Right cardiac atrium (tissue), 5 donors: ENCODE results near the gene ACBD5. TPM values are rescaled to one million over a fixed set of nuclear protein-coding genes. Genes with fewer than 3 reads are reported as not detected.
A peak's percentile ranks its signal among the peaks of the same experiment; 100 is the strongest.

Source experiments
- ATAC-seq, 2 donors: fragments of 200-7000 bp; cut with Tn5 transposase; one replicate each; pipeline versions ENCODE4 v1.8.0 to v1.9.1; 2020; ENCODE audit warnings: moderate library complexity in 2 of 2, mild to moderate bottlenecking in 1 of 2
- DNase-seq, 3 donors: peaks; one replicate each; pipeline ENCODE4 v3.0.0-alpha.2; 2020
- H3K27ac ChIP-seq: one replicate; pipeline ENCODE4 v1.5.1; 2013; ENCODE audit warnings: mild to moderate bottlenecking, low read length, control low read depth, moderate library complexity
- H3K27me3 ChIP-seq: one replicate; pipeline ENCODE4 v1.6.1; 2013; ENCODE audit not compliant: control insufficient read depth, insufficient read depth
- H3K4me1 ChIP-seq: one replicate; pipeline ENCODE4 v1.6.1; 2013; ENCODE audit warnings: low read length; ENCODE audit not compliant: control insufficient read depth, insufficient read depth
- H3K4me3 ChIP-seq: one replicate; pipeline ENCODE4 v1.5.1; 2013; ENCODE audit warnings: low read length, control low read depth
- H3K9me3 ChIP-seq: one replicate; pipeline ENCODE4 v1.6.1; 2013; ENCODE audit warnings: low read length; ENCODE audit not compliant: control insufficient read depth
- WGBS: extraction: QIAGEN DNeasy Blood & Tissue Kit; methylation state at CpG from one replicate; pipeline ENCODE4 v1.1.7; 2013; 5-methylcytosine and 5-hydroxymethylcytosine counted together
- intact Hi-C, 4 donors: fragments of 100-400 bp; cut with DNase I; formaldehyde crosslinking; loops; one replicate each; pipeline versions ENCODE4 v1.11.0 to v1.14.0; 2022 to 2023
- polyA plus RNA-seq: library from polyadenylated mRNA; stranded (reverse); fragments of 200-250 nt; gene quantifications from one replicate; pipeline ENCODE4 v1.2.3, GENCODE V29; 2013
- total RNA-seq, 4 donors: library from RNA; stranded (reverse); fragmentation: NEBNext Ultra II Directional; extraction: Animal tissue kit (Norgen Biotek cat#: 25700); gene quantifications; one replicate each; pipeline ENCODE4 v1.2.1, GENCODE V29; 2021
- donor health status: healthy with polysubstance abuse.
- donor health status: DM: no; HTN: yes; CAD: no.
- donor health status: DM: no; HTN: no; CAD: no.
- donor health status: DM: no; HTN: yes; CAD: no; lungs with severe emphysema.
- donor health status: DM: yes; HTN: yes; CAD: no.

The ACBD5 gene
- total and polyA plus RNA-seq, 5 donors, result 16.8 to 44.8 (median 36.9) TPM

DNA sequence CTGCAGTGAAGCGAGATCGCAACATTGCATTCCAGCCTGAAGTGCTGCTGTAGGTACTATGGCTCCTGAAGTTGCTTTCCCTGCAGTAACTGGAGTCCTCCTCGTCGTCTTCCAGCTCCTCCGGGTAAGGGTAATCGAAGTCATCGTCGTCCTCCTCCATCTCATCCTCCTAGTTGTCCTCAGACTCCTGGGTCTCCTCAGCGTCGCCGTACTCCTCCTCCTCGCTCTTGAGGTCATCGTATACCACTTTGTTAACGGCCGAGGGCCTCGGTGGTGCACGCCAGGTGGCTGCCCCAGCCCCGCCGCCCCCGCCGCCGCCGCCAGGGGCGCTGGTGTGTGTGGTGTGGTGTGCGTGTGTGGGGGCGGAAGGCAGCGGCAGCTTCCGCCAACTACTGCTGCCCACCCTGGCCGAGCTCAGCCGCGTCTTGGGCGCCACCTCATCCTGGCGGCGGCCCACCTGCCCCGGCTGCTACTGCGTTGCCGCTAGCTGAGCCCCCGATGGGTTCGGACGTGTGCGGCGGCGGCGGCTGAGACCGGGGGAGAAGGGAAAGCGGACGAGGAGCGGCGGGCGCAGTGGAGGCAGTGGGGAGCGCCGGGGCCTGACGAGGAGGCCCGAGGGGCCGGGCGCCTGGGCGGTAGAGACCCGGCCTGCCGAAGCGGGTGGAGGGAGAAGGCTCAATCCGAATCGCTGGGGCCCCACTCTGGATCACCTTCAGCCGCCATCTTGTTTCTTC, 11.8 kb upstream of the ACBD5 start:
- peak; percentile 96 to 99 for ATAC-seq
- H3K4me3 ChIP-seq, result peak overlapping the region; percentile 58
- H3K9me3 ChIP-seq, result no peaks in the 10 kb centered on the region
- peak; percentile 73 to 90 (median 89) for DNase-seq
- H3K4me1 ChIP-seq, result no peaks in the 10 kb centered on the region
- intact Hi-C loops, result no loop called here
- no peaks in the 10 kb centered on the region for H3K27me3 ChIP-seq
- WGBS, result 10% methylated on average over 63 of the region's 63 CpGs
- peak overlapping the region; percentile 40 for H3K27ac ChIP-seq

DNA sequence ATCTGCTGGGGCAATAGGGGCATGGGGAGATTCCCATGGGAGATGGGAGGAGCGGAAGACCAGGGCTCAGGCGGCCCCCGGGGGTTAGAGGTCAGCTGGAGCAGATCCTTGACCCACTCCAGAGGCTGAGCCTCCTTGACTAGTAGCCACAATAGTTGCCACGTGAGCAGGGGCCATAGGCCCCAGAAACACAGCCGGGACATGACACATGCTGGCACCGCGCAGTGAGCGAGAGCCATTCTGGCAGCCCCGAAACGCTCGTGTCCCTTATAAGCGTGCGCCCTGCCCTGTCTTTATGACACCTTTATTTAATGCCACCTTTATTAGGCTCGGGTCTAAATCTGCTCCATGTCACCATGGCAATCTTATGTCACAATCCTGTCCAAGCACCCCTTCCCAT, 11.0 kb upstream of the ACBD5 start:
- no peak overlapping the region for H3K27ac ChIP-seq
- WGBS, result 95% methylated on average over 14 of the region's 14 CpGs
- DNase-seq (no peak), ATAC-seq (no peak)
- H3K27me3 ChIP-seq, result no peaks in the 10 kb centered on the region
- no peak overlapping the region for H3K4me3 ChIP-seq
- intact Hi-C loops, result no loop called here
- no peaks in the 10 kb centered on the region for H3K4me1 ChIP-seq
- H3K9me3 ChIP-seq, result no peaks in the 10 kb centered on the region

DNA sequence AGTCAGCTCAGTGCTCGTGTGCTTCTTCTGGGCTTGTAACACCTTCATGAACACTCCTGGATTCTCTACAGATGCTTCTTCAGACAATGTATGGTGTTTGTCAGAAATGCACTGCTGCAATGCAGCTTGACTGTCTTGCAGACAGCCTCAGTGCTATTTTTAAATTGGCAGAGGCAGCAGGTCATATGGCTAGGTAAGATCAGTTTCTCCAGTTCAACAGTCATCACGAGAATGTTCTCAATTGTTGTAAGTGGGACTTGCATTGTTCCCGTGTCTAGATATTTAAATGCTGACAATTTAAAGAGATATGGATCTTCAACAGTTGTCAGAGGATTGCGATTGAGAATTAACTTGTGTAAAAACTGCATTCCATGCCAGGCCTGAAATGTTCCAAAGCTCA, 7.6 kb upstream of the ACBD5 start:
- Histone ChIP-seq H3K27me3 (no peaks in the 10 kb centered on the region), H3K9me3 (no peaks in the 10 kb centered on the region), H3K27ac (no peak overlapping the region), H3K4me3 (no peak overlapping the region), H3K4me1 (peaks cover 2% of the 10 kb centered on the region)
- intact Hi-C loops, result no loop called here
- ATAC-seq (no peak), DNase-seq (no peak)
- WGBS, result 64% methylated on average over 4 of the region's 4 CpGs

DNA sequence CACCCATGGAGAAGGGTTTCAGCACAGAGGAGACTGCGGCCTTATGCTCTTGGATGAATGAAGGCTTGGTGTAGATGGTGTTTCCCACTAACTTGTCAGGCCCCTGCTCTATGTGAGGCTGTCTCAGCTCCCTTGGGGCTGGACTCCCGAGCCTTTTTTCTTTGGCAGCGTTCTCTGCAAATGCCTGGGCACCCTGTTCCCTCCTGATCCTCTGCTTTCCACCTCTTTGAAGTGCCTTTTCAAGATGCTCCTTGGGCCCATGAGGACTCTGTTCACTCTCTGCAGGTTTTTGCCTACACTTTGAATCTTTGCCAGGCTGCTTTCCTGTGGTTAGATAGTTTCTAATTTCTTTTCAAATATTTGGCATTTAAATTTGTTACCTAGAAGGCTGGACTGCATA, 6.8 kb upstream of the ACBD5 start:
- Histone ChIP-seq H3K9me3 (no peaks in the 10 kb centered on the region), H3K27ac (no peak overlapping the region), H3K4me3 (no peak overlapping the region), H3K4me1 (peaks cover 4% of the 10 kb centered on the region), H3K27me3 (no peaks in the 10 kb centered on the region)
- no peak for ATAC-seq
- intact Hi-C loops, result no loop called here
- DNase-seq, result peak in 1 of 3 donors; percentile 7
- WGBS, result 85% methylated on average over 3 of the region's 3 CpGs

DNA sequence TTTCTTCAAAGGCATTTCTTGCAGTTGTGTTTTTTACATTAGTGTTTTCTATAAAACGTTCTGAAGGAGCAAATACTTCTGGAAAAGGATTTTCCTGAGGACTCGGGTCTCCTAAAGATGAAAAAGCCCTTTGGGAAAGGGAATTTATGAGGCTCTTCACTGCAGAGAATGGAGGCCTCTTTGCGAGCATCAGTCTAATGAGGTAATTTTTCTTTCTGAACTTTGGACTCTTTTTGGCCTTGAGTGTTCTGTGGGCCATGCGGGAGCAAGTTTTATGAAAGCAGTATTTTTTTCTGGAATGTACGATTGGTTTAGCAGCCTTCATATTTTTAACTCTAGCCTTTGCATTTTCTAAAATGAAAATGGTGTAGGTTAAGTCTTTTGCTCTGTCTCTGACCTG, 6.4 kb upstream of the ACBD5 start:
- no peak overlapping the region for H3K27ac ChIP-seq
- WGBS, result 84% methylated on average over 5 of the region's 5 CpGs
- DNase-seq (no peak), ATAC-seq (no peak)
- intact Hi-C loops, result no loop called here
- H3K27me3 ChIP-seq, result no peaks in the 10 kb centered on the region
- H3K9me3 ChIP-seq, result no peaks in the 10 kb centered on the region
- no peak overlapping the region for H3K4me3 ChIP-seq
- H3K4me1 ChIP-seq, result peaks cover 4% of the 10 kb centered on the region

DNA sequence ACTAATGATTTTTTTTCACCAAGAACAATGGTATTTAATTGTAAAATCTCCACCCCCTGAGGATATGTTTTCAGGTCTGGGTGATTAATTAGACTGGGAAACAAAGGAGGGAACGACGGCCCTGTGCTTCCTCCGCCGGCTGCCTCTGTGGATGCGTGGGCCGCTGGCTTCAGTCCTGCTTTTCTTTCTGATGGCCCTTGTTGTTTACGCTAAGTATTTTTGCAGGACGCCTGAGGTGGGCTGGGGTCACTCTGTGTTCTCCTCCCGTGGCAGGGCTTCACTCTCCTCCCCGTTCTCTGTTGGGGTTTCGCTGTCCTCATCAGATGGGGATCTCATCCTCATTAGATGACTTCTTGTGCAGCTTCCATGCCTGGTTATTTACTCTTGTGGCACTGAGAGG, 5.2 kb upstream of the ACBD5 start:
- 55% methylated on average over 11 of the region's 11 CpGs for WGBS
- no peak for ATAC-seq
- no peaks in the 10 kb centered on the region for H3K9me3 ChIP-seq
- H3K27me3 ChIP-seq, result no peaks in the 10 kb centered on the region
- H3K4me3 ChIP-seq, result no peak overlapping the region
- H3K4me1 ChIP-seq, result peaks cover 4% of the 10 kb centered on the region
- intact Hi-C loops, result no loop called here
- no peak for DNase-seq
- H3K27ac ChIP-seq, result no peak overlapping the region

DNA sequence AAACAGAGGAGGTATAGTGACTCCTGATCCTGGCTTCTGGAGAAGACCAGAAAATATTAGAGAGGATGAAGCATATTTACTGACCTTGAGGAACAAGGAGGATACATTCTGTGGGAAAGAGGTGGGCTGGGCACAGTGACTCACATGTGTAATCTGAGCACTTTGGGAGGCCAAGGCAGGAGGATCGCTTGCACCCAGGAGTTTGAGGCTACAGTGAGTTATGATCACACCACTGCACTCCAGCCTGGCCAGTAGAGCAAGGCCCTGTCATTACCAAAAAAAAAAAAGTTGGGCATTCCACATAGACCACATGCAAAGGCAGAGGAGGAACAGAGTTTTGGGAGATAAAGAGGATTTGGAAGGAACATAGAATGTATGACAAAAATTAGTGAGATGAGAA, 4.4 kb upstream of the ACBD5 start:
- Histone ChIP-seq H3K4me1 (peaks cover 4% of the 10 kb centered on the region), H3K4me3 (no peak overlapping the region), H3K27me3 (no peaks in the 10 kb centered on the region), H3K9me3 (no peaks in the 10 kb centered on the region), H3K27ac (no peak overlapping the region)
- WGBS, result 48% methylated on average over 1 of the region's 1 CpG
- intact Hi-C loops, result no loop called here
- ATAC-seq (no peak), DNase-seq (no peak)

DNA sequence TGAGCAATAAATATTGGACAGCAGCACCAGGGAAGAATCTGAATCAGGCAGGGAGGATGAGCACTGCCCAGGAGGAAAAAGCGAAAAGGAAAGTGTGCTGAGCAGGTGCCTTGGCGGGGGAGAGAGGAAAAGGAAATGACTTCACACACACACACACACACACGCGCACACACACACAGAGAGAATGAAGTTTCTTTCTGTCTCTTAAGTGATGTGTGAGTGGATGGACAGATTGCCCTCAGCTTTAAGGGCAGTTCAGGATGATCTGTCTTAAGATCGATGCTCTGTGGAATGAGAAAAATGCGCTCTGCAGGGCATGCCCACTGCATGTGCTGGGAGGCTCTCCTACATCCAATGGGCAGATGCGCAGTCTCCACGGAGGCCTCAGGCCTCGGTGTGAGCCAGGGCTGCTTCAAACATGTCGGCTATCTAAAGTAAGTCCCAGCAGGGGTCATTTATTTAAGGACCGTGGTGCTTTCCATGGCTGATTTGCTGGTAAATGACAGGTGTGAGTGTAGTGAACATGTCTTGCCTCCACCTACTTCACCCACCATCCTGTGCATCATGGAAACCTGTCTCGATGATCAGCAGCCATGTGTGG, 2.5 kb upstream of the ACBD5 start:
- Histone ChIP-seq H3K27ac (peak overlapping the region; percentile 73), H3K9me3 (no peaks in the 10 kb centered on the region), H3K27me3 (no peaks in the 10 kb centered on the region), H3K4me3 (peak overlapping the region; percentile 69), H3K4me1 (peaks cover 6% of the 10 kb centered on the region)
- intact Hi-C loops, result no loop called here
- 19% methylated on average over 12 of the region's 12 CpGs for WGBS
- peak; percentile 49 to 60 for ATAC-seq
- DNase-seq, result peak; percentile 43 to 72 (median 69)

DNA sequence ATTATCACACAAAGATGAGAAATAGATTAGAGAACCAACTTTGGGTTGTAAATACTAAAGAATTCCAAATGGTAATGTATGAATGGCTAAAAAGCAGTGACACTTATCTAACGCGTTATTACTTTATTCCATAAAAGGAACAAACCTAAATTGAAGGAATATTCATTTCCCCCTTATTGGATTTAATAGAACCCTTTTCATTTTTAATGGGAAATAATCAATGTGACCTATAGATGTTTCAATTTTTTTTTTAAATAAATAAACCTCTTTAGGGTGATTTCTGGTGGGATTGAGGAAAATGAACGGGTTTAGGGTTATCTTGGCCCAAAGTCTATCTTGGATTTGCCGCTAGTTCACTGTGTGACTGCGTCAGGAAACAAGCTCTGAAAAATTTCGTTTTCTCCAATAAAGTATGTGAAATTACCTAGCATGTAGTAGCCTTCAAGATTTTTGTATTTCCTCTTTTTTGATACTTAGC, 1.9 kb upstream of the ACBD5 start:
- peak overlapping the region; percentile 69 for H3K4me3 ChIP-seq
- under 1% methylated on average over 6 of the region's 6 CpGs for WGBS
- peaks cover 6% of the 10 kb centered on the region for H3K4me1 ChIP-seq
- H3K9me3 ChIP-seq, result no peaks in the 10 kb centered on the region
- H3K27me3 ChIP-seq, result no peaks in the 10 kb centered on the region
- DNase-seq (no peak), ATAC-seq (no peak)
- intact Hi-C loops, result no loop called here
- H3K27ac ChIP-seq, result peak overlapping the region; percentile 99

DNA sequence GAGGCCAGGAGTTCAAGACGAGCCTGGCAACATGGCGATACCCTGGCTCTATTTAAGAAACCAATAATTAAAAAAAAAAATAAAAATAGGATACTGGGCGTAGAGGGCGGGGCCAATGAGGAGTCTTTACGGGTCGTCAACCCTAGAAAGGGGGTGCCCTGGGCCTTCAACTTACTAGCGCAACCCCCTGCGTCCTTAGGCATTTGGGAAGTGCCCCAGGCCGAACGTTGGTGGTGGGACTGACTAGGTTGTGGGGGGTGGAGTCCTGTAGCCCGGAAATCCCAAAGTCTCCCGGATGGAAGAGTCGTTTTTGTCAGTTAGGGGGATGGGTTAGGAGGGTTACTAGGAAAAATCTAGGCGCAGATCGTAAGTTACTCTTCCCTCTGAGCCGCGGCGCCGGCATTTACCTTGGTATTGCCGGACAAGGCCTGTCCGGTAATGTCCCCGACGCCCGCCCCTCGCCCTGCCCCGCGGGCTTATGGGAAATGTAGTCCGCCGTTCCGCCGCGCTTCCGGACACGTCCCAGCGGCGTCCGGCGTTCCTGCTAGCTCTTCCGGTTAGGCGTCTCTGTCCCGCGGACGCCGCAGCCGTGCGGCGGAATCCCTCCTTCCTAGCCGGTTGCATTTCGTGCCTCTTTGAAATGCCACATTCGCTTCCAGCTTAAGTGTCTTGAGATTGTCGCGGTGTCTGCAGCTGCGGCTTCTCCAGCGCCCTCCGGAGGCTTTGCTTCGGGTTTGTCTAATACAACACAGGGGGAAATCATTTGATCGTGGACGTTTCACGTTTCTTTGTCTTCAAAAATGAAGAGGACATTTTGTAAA, 1.3 kb upstream of the ACBD5 start:
- Histone ChIP-seq H3K4me3 (peak overlapping the region; percentile 69), H3K27ac (peak overlapping the region; percentile 99), H3K4me1 (peaks cover 6% of the 10 kb centered on the region), H3K9me3 (no peaks in the 10 kb centered on the region), H3K27me3 (no peaks in the 10 kb centered on the region)
- intact Hi-C loops, result no loop called here
- WGBS, result 1% methylated on average over 59 of the region's 59 CpGs
- ATAC-seq (peak; percentile 94 to 95), DNase-seq (peak; percentile 92 to 97 (median 96))
